Breast epithelium (tissue), 4 donors: Measurements from ENCODE around the gene TFF2. TPM values are rescaled to one million over a fixed set of nuclear protein-coding genes. Genes with fewer than 3 reads are reported as not detected.

Experiments used
- DNase-seq, 2 donors: peaks; one replicate each; pipeline ENCODE4 v3.0.0-alpha.2; 2019; ENCODE audit warnings: low spot score in 2 of 2
- H3K27ac ChIP-seq, 2 donors: fragments of 200-600 bp; sonication (generic) in 1 of 2; one replicate each; pipeline ENCODE4 v1.5.1; 2016 to 2019; ENCODE audit warnings: mild to moderate bottlenecking in 1 of 2
- H3K27me3 ChIP-seq, 2 donors: fragments of 200-600 bp; sonication (generic) in 1 of 2; one replicate each; pipeline versions ENCODE4 v1.5.1 to v1.6.0; 2017 to 2019; ENCODE audit warnings: control low read depth in 1 of 2, mild to moderate bottlenecking in 1 of 2
- H3K36me3 ChIP-seq: fragments of 200-600 bp; one replicate; pipeline ENCODE4 v1.5.1; 2019
- H3K4me1 ChIP-seq, 2 donors: fragments of 200-600 bp; sonication (generic); one replicate each; pipeline ENCODE4 v1.5.1; 2016 to 2019; ENCODE audit warnings: control low read depth in 1 of 2
- H3K4me3 ChIP-seq, 3 donors: fragments of 200-600 bp; sonication (generic); 1 replicate in 2 of 3; 2 replicates in 1 of 3; pipeline ENCODE4 v1.5.1; 2016 to 2019; ENCODE audit warnings: mild to moderate bottlenecking in 3 of 3, moderate library complexity in 2 of 3
- H3K9me3 ChIP-seq, 2 donors: fragments of 200-600 bp; sonication (generic) in 1 of 2; one replicate each; pipeline ENCODE4 v1.5.1; 2016 to 2019; ENCODE audit warnings: control low read depth in 1 of 2
- CTCF ChIP-seq, 3 donors: fragments of 450-650 bp; IDR thresholded peaks; one replicate each; pipeline ENCODE4 v1.5.1; 2016 to 2017; ENCODE audit warnings: antibody characterized with exemption in 3 of 3, mild to moderate bottlenecking in 3 of 3, moderate library complexity in 3 of 3
- POLR2A ChIP-seq: fragments of 450-650 bp; IDR thresholded peaks from one replicate; pipeline ENCODE4 v1.6.1; 2016; ENCODE audit warnings: antibody characterized with exemption, mild to moderate bottlenecking, moderate library complexity
- POLR2AphosphoS5 ChIP-seq, 3 donors: sonication (generic); formaldehyde crosslinking; IDR thresholded peaks; one replicate each; pipeline ENCODE4 v1.6.1; 2017; ENCODE audit warnings: antibody characterized with exemption in 3 of 3
- intact Hi-C: fragments of 100-400 bp; cut with DNase I; formaldehyde crosslinking; loops from one replicate; pipeline ENCODE4 v1.15.1; 2023; ENCODE audit warnings: low total_unique reads
- total RNA-seq, 3 donors: library from RNA; depleted of rRNA; stranded (reverse); fragments of >200 nt; gene quantifications; one replicate each; pipeline ENCODE4 v1.1.0, GENCODE V29; 2016

TFF2 gene
- total RNA-seq, 3 donors from 2014 or later = not detected

- no peak for TF ChIP-seq CTCF (IDR thresholded peaks at IDR 0.05)
- TF ChIP-seq POLR2AphosphoS5 (IDR thresholded peaks at IDR 0.05) = no peak
- no peak for TF ChIP-seq POLR2A
- intact Hi-C loops = no loop called here
- no peak for DNase-seq
- H3K4me3 ChIP-seq = no peak overlapping the region
- peaks cover 0 to 8% of the 10 kb centered on the region in 2 donors for H3K27me3 ChIP-seq
- peak overlapping the region in 1 of 2 donors; percentile 77 for H3K27ac ChIP-seq
- peaks cover 0 to 4% of the 10 kb centered on the region in 2 donors for H3K4me1 ChIP-seq
- H3K36me3 ChIP-seq = no peaks in the 10 kb centered on the region
- H3K9me3 ChIP-seq = no peaks in the 10 kb centered on the region
These were observed 47.4 kb downstream of the TFF2 start for GRCh38 chr21:42303443-42303842.

- Histone ChIP-seq H3K4me3 (no peak overlapping the region), H3K9me3 (no peaks in the 10 kb centered on the region), H3K36me3 (no peaks in the 10 kb centered on the region), H3K27ac (peak overlapping the region; percentile 25 to 77), H3K4me1 (peaks cover 0 to 4% of the 10 kb centered on the region in 2 donors), H3K27me3 (peaks cover 0 to 5% of the 10 kb centered on the region in 2 donors)
- intact Hi-C loops = no loop called here
- TF ChIP-seq POLR2AphosphoS5 (IDR thresholded peaks at IDR 0.05) (no peak), POLR2A (no peak), CTCF (IDR thresholded peaks at IDR 0.05) (no peak)
- DNase-seq = no peak
These were observed 48.0 kb downstream of the TFF2 start for GRCh38 chr21:42302794-42303193.

GRCh38 chr21:42302076-42302650 lies 48.6 kb downstream of the TFF2 start:
- DNase-seq = no peak
- peaks cover 0 to 4% of the 10 kb centered on the region in 2 donors for H3K4me1 ChIP-seq
- no peaks in the 10 kb centered on the region for H3K9me3 ChIP-seq
- TF ChIP-seq POLR2A (no peak), CTCF (IDR thresholded peaks at IDR 0.05) (no peak), POLR2AphosphoS5 (IDR thresholded peaks at IDR 0.05) (peak in 1 of 3 donors; percentile 50)
- intact Hi-C loops = no loop called here
- peak overlapping the region; percentile 25 to 77 for H3K27ac ChIP-seq
- no peaks in the 10 kb centered on the region for H3K36me3 ChIP-seq
- H3K4me3 ChIP-seq = no peak overlapping the region
- peaks cover 0 to under 1% of the 10 kb centered on the region in 2 donors for H3K27me3 ChIP-seq

GRCh38 chr21:42301371-42302075 lies 49.3 kb downstream of the TFF2 start:
- H3K27me3 ChIP-seq = no peaks in the 10 kb centered on the region
- H3K27ac ChIP-seq = peak overlapping the region; percentile 48 to 80
- no peaks in the 10 kb centered on the region for H3K9me3 ChIP-seq
- no peaks in the 10 kb centered on the region for H3K36me3 ChIP-seq
- H3K4me1 ChIP-seq = peaks cover 0 to 4% of the 10 kb centered on the region in 2 donors
- TF ChIP-seq POLR2AphosphoS5 (IDR thresholded peaks at IDR 0.05) (peak in 1 of 3 donors; percentile 53), CTCF (IDR thresholded peaks at IDR 0.05) (no peak)
- DNase-seq = no peak
- intact Hi-C loops = no loop called here
- no peak overlapping the region for H3K4me3 ChIP-seq

- Histone ChIP-seq H3K9me3 (no peaks in the 10 kb centered on the region), H3K27me3 (no peaks in the 10 kb centered on the region), H3K36me3 (no peaks in the 10 kb centered on the region), H3K4me3 (no peak overlapping the region), H3K4me1 (peaks cover 0 to 4% of the 10 kb centered on the region in 2 donors), H3K27ac (peak overlapping the region; percentile 48 to 80)
- intact Hi-C loops = no loop called here
- no peak for DNase-seq
- TF ChIP-seq POLR2AphosphoS5 (IDR thresholded peaks at IDR 0.05) = no peak
- no peak for TF ChIP-seq CTCF (IDR thresholded peaks at IDR 0.05)
- TF ChIP-seq POLR2A = no peak
These were observed 49.8 kb downstream of the TFF2 start for GRCh38 chr21:42300956-42301355.
